Measurements from ENCODE around the gene SOX8. TPM values are rescaled to one million over a fixed set of nuclear protein-coding genes. Genes with fewer than 3 reads are reported as not detected.
"Not testable (repeated sequence)": the region's sequence is repeated elsewhere in the genome, so short reads cannot be mapped to it uniquely, and the experiment has no call there.

SOX8 gene
- total and polyA plus RNA-seq, 7 donors: under 0.01 to 3.4 (median 2.7) TPM; not detected in 1

GRCh38 chr16:1022466-1022865 lies 40.9 kb downstream of the SOX8 start:
- no peak overlapping the region for H3K4me3 ChIP-seq
- no peak overlapping the region for H3K27ac ChIP-seq
- peaks cover 9 to 59% (median 29%) of the 10 kb centered on the region in 3 donors for H3K27me3 ChIP-seq
- H3K4me1 ChIP-seq: no peaks in the 10 kb centered on the region
- TF ChIP-seq POLR2AphosphoS5 (IDR thresholded peaks at IDR 0.05): no peak
- TF ChIP-seq POLR2A (IDR thresholded peaks at IDR 0.05): no peak
- no peak for TF ChIP-seq EP300 (IDR thresholded peaks at IDR 0.05)
- TF ChIP-seq, protein P1, sequence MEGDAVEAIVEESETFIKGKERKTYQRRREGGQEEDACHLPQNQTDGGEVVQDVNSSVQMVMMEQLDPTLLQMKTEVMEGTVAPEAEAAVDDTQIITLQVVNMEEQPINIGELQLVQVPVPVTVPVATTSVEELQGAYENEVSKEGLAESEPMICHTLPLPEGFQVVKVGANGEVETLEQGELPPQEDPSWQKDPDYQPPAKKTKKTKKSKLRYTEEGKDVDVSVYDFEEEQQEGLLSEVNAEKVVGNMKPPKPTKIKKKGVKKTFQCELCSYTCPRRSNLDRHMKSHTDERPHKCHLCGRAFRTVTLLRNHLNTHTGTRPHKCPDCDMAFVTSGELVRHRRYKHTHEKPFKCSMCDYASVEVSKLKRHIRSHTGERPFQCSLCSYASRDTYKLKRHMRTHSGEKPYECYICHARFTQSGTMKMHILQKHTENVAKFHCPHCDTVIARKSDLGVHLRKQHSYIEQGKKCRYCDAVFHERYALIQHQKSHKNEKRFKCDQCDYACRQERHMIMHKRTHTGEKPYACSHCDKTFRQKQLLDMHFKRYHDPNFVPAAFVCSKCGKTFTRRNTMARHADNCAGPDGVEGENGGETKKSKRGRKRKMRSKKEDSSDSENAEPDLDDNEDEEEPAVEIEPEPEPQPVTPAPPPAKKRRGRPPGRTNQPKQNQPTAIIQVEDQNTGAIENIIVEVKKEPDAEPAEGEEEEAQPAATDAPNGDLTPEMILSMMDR (IDR thresholded peaks at IDR 0.05): no peak
- H3K36me3 ChIP-seq: no peaks in the 10 kb centered on the region
- no peaks in the 10 kb centered on the region for H3K9me3 ChIP-seq
- intact Hi-C loops (cut with DNase I): no loop called here
- WGBS, 2 donors: 72 to 79% methylated on average over 24 of the region's 24 CpGs
- DNase-seq: no peak

GRCh38 chr16:1024138-1024537 lies 42.6 kb downstream of the SOX8 start:
- DNase-seq: no peak
- Histone ChIP-seq H3K4me1 (no peaks in the 10 kb centered on the region), H3K4me3 (no peak overlapping the region), H3K9me3 (no peaks in the 10 kb centered on the region), H3K27me3 (peaks cover 9 to 70% (median 29%) of the 10 kb centered on the region in 3 donors), H3K36me3 (no peaks in the 10 kb centered on the region), H3K27ac (no peak overlapping the region)
- TF ChIP-seq POLR2AphosphoS5 (IDR thresholded peaks at IDR 0.05) (no peak), EP300 (IDR thresholded peaks at IDR 0.05) (no peak)
- TF ChIP-seq, protein P1 (IDR thresholded peaks at IDR 0.05): no peak
- intact Hi-C loops (cut with DNase I): no loop called here
- 48 to 72% methylated on average over 20 of the region's 20 CpGs for WGBS, 2 donors

DNA sequence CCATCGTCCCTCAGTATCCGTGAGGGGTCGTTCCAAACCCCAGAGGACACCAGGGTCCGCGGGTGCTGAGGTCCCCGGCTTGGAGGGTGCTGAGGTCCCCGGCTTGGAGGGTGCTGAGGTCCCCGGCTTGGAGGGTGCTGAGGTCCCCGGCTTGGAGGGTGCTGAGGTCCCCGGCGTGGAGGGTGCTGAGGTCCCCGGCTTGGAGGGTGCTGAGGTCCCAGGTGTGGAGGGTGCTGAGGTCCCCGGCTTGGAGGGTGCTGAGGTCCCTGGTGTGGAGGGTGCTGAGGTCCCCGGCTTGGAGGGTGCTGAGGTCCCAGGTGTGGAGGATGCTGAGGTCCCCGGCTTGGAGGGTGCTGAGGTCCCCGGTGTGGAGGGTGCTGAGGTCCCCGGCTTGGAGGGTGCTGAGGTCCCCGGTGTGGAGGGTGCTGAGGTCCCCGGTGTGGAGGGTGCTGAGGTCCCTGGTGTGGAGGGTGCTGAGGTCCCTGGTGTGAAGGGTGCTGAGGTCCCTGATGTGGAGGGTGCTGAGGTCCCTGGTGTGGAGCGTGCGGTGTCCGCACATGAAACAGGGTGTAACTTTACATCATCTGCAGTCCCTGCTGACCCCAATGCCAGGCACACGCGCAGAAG lies 43.7 kb downstream of the SOX8 start:
- H3K27ac ChIP-seq; H3K36me3 ChIP-seq; H3K4me1 ChIP-seq; H3K4me3 ChIP-seq; DNase-seq; intact Hi-C loops (cut with DNase I); H3K9me3 ChIP-seq: not testable (repeated sequence)
- peaks cover 9 to 71% (median 30%) of the 10 kb centered on the region in 3 donors for H3K27me3 ChIP-seq
- WGBS, 2 donors: 73 to 74% methylated on average over 24 of the region's 24 CpGs

DNA sequence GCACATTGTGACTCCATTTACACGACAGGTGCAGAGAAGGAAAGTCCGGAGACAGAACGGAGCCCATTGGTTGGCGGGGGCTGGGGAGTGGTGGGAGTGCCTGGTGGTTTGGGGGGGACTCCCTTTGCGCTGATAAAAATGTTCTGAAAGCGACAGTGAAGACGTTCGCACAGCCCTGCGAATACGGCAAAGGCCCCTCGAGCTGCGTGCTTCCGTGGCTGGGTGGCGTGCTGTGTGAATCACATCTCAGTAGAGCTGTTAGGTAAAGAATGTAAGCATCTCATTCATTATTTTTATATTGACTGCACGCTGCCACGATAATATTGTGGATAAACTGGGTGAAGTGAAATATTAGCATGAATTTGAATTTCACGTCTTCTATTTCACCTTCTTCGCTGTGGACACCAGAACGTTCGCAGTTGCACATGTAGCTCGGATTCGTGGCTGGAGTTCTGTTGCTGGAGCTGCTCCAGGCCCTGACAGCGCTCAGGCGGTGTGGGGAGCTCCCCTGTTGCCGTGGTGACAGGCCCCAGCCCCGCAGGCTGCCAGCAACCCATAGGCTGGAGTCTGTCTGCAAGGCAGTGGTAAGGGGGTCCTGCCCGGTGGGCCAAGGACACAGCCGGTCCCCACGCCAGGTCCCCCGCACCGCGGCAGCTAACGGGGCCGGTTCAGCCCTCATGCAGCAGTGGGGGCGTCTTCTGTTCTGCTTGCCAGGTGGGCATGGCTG lies 44.6 kb downstream of the SOX8 start:
- Histone ChIP-seq H3K27me3 (peaks cover 9 to 71% (median 29%) of the 10 kb centered on the region in 3 donors), H3K4me3 (no peak overlapping the region)

More for the DNA sequence above, 44.6 kb downstream of the SOX8 start:
- WGBS, 2 donors: 75 to 77% methylated on average over 35 of the region's 35 CpGs
- no peaks in the 10 kb centered on the region for H3K9me3 ChIP-seq
- no peak for DNase-seq
- H3K36me3 ChIP-seq: no peaks in the 10 kb centered on the region
- TF ChIP-seq POLR2AphosphoS5 (IDR thresholded peaks at IDR 0.05): no peak
- TF ChIP-seq EP300 (IDR thresholded peaks at IDR 0.05): no peak
- TF ChIP-seq, protein P1 (IDR thresholded peaks at IDR 0.05): no peak
- TF ChIP-seq POLR2A (IDR thresholded peaks at IDR 0.05): no peak
- no peak overlapping the region for H3K27ac ChIP-seq
- intact Hi-C loops (cut with DNase I): no loop called here
- no peaks in the 10 kb centered on the region for H3K4me1 ChIP-seq

Data from sigmoid colon (tissue), 7 donors.